SK-N-SH treated with all-trans-retinoic acid at 6 μM for 48 hours (cell line): Measurements from ENCODE around the gene UBXN10.

Experiments
- ESRRG ChIP-seq: fragments of 250-450 bp; sonication (Bioruptor Pico); IDR thresholded peaks from 2 replicates; pipeline ENCODE4 v1.6.1; 2021; ENCODE audit warnings: mild to moderate bottlenecking
- OSR1 ChIP-seq: fragments of 250-450 bp; sonication (Bioruptor Pico); IDR thresholded peaks from 2 replicates; pipeline ENCODE4 v1.8.0; 2022; ENCODE audit warnings: moderate library complexity, mild to moderate bottlenecking, inconsistent platforms
- PATZ1 ChIP-seq: fragments of 250-450 bp; sonication (Bioruptor Pico); IDR thresholded peaks from 2 replicates; pipeline ENCODE4 v1.8.0; 2020; ENCODE audit warnings: mild to moderate bottlenecking, moderate library complexity, borderline replicate concordance
- ZC3H10 ChIP-seq: fragments of 250-450 bp; sonication (Bioruptor Pico); IDR thresholded peaks from 2 replicates; pipeline ENCODE4 v1.5.1; 2021; ENCODE audit warnings: mild to moderate bottlenecking, moderate library complexity
- ZFP3 ChIP-seq: fragments of 250-450 bp; sonication (Bioruptor Pico); IDR thresholded peaks from 2 replicates; pipeline ENCODE4 v1.5.0; 2020; ENCODE audit warnings: mild to moderate bottlenecking, moderate library complexity
- ZNF565 ChIP-seq: fragments of 450-650 bp; formaldehyde crosslinking; conservative IDR thresholded peaks from 2 replicates; pipeline ENCODE4 v1.5.0; 2020; ENCODE audit warnings: low read depth, mild to moderate bottlenecking, moderate library complexity
- TF ChIP-seq, protein P1 (sequence below): fragments of 250-450 bp; sonication (Bioruptor Pico); IDR thresholded peaks from 2 replicates; pipeline ENCODE4 v1.8.0; 2021; ENCODE audit warnings: low read depth, mild to moderate bottlenecking, moderate library complexity, borderline replicate concordance
- TF ChIP-seq, protein P2 (sequence below): fragments of 250-450 bp; sonication (Bioruptor Pico); IDR thresholded peaks from 2 replicates; pipeline ENCODE4 v1.5.1; 2021; ENCODE audit warnings: mild to moderate bottlenecking, moderate library complexity

- no peak for TF ChIP-seq ZFP3
- no peak for TF ChIP-seq ESRRG (CRISPR knock-in tag)
- no peak for TF ChIP-seq ZNF565
- TF ChIP-seq PATZ1 (CRISPR knock-in tag) = no peak
- TF ChIP-seq, protein P1, sequence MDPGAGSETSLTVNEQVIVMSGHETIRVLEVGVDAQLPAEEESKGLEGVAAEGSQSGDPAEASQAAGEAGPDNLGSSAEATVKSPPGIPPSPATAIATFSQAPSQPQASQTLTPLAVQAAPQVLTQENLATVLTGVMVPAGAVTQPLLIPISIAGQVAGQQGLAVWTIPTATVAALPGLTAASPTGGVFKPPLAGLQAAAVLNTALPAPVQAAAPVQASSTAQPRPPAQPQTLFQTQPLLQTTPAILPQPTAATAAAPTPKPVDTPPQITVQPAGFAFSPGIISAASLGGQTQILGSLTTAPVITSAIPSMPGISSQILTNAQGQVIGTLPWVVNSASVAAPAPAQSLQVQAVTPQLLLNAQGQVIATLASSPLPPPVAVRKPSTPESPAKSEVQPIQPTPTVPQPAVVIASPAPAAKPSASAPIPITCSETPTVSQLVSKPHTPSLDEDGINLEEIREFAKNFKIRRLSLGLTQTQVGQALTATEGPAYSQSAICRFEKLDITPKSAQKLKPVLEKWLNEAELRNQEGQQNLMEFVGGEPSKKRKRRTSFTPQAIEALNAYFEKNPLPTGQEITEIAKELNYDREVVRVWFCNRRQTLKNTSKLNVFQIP = no peak
- no peak for TF ChIP-seq ZC3H10 (CRISPR knock-in tag)
- TF ChIP-seq, protein P2, sequence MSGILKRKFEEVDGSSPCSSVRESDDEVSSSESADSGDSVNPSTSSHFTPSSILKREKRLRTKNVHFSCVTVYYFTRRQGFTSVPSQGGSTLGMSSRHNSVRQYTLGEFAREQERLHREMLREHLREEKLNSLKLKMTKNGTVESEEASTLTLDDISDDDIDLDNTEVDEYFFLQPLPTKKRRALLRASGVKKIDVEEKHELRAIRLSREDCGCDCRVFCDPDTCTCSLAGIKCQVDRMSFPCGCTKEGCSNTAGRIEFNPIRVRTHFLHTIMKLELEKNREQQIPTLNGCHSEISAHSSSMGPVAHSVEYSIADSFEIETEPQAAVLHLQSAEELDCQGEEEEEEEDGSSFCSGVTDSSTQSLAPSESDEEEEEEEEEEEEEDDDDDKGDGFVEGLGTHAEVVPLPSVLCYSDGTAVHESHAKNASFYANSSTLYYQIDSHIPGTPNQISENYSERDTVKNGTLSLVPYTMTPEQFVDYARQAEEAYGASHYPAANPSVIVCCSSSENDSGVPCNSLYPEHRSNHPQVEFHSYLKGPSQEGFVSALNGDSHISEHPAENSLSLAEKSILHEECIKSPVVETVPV (CRISPR knock-in tag) = no peak
- TF ChIP-seq OSR1 (CRISPR knock-in tag) = no peak
These were observed 8.3 kb downstream of the UBXN10 start for GRCh38 chr1:20194224-20194623.
